MM.1S (cell line): ENCODE results near the gene METTL21C.

Experiments used
- CTCF ChIP-seq: fragments of 300-600 bp; sonication (generic); IDR thresholded peaks from 2 replicates; pipeline ENCODE4 v1.5.1; 2016; ENCODE audit warnings: antibody characterized with exemption, low read length, mixed read lengths
- EZH2phosphoT487 ChIP-seq: fragments of 300-600 bp; sonication (generic); IDR thresholded peaks from 2 replicates; pipeline ENCODE4 v1.6.1; 2018; ENCODE audit warnings: antibody characterized with exemption, low read length

GRCh38 chr13:102683637-102684036 is 11.2 kb downstream of the METTL21C start:
- TF ChIP-seq EZH2phosphoT487 (no peak), CTCF (no peak)
